Inflammatory macrophage treated with lipopolysaccharide for 4 hours (primary cell): Measurements from ENCODE around the gene SERPINA3.

Experiments used
- DNase-seq: peaks from one replicate; pipeline ENCODE4 v3.0.0-alpha.2; 2020

SERPINA3 gene

DNA sequence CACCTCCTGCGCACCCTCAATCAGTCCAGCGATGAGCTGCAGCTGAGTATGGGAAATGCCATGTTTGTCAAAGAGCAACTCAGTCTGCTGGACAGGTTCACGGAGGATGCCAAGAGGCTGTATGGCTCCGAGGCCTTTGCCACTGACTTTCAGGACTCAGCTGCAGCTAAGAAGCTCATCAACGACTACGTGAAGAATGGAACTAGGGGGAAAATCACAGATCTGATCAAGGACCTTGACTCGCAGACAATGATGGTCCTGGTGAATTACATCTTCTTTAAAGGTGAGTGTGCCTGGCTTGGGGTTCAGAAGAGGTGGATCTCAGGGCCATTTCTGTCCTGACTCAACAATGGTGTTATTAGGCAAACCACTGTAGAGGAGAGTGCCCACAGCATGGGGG lies 2.6 kb downstream of the SERPINA3 start:
- DNase-seq = no peak

DNA sequence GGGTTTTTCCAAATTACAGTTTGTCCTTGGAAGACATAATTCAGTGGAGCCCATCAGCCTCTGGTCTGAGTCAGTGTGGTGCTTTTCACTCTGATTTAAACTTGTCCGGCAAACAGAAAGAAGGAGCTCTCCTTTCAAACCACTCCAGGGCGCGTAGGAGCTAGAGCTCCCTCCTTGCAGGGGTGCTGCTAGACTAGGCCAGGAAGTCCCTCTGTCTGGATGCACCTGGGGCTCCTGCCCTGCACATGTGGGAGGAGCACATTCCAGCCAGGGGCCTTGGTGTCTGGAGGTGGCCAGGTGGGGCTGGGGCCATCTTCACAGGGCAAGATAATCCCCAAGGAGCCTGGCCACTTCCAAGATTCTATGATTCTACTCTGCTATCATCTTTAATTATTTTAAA lies 3.1 kb downstream of the SERPINA3 start:
- DNase-seq = no peak

DNA sequence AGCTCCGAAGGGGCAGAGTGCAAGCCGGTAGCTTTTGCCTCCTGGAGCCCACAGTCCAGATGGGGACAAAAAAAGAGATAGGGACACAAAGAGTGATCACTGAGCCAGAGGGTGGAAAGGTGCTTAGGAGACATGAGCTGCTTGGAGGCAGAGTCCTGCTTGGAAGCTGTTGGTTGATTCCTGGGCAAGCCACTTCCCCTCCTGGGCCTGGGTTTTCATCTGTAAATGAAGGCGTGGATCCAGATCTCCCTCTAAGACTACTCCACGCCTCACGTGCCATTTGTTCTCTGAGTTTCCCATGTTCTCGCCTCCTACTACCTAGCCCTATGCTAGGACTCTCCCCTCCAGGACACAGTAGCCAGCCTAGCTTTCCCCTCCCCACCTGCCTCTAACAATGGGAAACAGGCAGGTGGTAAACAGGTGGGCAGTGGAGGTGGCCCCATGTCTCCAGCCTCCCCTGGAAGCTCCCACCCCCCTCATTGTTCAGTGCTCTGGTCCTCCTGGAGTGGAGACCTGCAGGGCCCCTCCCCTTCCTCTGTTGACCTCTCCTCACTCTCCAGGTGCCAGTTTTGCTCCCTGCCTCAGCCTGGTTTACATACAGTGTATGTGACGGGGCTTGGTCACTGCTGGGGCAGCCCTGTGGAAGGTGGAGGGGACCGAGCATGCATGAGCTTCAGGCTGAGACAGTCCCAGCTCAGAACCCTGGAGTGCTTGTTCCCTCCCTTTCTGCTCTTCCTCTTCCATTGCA lies 3.8 kb downstream of the SERPINA3 start:
- DNase-seq = no peak

DNA sequence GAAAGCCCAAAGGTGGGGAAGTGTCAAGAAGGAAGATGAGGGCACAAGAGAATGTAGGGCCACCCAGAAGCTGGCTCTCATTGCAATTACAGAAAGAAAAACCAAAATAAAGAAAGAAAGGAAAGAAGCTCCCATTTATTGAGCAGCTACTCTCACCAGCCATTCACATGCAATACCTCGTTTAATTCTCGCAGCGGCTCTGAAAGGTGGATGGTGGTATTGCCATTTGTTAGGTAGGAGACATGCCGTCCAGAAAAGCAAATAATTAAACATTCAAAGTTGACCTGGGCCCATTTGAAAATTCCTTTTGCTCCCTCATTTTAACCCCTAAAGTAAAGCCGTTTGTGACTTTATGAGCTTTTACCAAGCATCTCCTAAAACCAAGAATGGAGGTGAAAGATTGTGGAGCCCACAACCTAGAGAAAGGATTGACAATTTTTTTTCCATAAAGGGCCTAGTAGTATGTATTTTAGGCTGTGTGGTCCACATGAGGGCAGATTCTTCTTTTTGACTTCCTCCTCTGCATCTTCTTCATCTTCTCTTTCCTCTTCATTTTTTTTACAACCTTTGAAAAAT lies 5.3 kb downstream of the SERPINA3 start:
- DNase-seq = no peak

DNA sequence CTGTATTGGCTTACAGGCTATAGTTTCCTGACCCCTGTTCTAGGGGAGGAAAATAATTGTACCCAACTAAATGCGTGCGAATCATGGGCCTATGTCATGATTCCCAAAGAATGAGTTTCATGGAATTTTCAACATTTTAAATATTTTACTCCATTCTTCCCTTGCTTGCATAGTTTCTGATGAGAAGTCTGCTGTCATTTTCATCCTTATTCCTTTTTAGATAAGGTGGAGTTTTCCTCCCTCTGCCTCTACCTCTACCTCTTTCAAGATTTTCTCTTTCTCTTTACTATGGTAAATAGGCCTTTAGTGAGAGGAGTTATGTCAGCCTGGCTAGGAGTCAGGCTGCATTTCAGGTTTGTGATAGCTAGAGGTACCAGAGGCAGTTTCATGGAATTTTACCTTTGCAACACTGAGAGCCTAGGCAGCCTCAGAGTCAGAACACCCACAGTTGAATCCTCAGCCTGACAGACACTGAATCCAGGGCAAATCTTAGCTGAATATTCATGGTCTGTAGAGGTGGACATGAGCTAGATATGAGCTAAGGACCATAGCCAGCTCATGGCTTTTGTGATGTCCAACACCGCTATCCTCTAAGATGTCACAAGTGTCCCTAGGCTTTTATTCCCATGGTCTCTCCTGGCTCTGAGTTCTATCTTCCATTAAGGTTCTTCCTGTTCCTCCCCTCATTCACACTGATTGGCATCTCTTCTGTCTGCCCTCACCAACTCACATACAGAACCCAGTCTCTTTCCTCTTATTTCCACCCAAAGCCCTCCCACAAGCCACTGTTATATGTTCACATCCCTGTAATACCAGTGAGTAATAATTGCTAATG lies 6.0 kb downstream of the SERPINA3 start:
- DNase-seq = no peak

DNA sequence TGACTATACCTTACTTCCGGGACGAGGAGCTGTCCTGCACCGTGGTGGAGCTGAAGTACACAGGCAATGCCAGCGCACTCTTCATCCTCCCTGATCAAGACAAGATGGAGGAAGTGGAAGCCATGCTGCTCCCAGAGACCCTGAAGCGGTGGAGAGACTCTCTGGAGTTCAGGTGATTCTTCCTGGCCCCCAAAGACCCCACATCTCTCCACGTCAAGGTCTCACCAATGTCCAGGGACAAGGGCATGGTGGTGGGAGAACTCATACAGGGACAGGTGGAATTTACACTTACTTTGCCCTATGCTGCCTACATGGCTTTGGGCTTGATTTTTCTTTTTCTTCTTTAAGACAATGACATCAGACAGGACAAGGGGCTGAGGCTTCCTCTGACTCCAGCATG lies 7.1 kb downstream of the SERPINA3 start:
- DNase-seq = no peak

DNA sequence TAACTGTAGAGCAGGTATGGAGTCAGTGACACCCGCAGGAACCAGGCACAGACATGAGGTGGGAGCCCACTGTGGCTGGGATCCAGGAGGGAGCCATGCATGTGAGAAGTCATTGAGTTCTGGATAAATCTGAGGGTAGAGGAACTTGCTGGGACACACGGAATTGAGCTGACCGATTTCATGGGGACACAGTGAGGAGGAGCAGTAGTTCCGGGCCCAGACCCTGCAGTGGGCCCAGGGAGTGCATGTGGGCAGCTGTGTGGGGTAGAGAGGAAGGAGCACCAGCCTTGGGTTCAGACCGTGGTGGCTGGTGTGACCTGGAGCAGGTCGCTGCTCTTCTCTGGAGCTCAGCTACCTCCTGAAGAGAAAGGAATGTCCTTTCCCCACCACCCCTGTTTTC lies 8.4 kb downstream of the SERPINA3 start:
- DNase-seq = no peak

DNA sequence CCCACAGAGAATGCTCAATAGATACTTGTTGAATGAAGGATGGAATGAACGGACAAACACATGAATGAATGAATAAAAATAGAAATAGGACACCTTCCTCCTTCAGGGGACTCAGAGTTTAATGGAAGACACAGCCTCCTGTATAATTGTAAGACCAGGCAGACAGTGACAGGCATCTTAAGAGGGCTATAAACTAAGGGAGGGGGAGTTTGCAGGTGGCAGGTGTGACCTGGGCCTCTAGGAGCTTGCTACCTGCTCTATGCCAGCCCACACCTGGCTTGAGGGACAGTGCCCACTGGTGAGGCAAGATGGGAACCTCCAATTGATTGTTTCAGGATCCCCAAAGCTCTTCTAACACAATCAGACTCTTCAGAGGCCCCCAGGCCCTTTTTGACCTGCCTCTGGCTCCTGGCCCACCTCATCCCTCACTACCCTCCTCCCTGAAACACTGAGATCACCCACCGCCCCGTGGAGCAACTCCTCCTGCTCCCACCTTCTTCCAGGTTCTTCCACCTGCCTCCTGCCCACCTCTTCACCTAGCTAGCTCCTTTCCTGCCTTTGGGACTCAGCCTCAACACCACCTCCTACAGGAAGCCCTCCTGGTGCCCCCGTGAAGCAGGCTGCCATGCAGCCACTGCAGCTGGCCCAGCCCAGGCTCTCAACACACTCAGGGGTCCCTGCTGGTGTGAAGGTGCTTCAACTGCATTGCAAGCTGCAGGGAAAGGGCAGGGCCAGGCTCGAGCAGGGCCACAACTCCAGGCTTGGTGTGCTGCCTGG lies 9.4 kb downstream of the SERPINA3 start:
- DNase-seq = no peak

DNA sequence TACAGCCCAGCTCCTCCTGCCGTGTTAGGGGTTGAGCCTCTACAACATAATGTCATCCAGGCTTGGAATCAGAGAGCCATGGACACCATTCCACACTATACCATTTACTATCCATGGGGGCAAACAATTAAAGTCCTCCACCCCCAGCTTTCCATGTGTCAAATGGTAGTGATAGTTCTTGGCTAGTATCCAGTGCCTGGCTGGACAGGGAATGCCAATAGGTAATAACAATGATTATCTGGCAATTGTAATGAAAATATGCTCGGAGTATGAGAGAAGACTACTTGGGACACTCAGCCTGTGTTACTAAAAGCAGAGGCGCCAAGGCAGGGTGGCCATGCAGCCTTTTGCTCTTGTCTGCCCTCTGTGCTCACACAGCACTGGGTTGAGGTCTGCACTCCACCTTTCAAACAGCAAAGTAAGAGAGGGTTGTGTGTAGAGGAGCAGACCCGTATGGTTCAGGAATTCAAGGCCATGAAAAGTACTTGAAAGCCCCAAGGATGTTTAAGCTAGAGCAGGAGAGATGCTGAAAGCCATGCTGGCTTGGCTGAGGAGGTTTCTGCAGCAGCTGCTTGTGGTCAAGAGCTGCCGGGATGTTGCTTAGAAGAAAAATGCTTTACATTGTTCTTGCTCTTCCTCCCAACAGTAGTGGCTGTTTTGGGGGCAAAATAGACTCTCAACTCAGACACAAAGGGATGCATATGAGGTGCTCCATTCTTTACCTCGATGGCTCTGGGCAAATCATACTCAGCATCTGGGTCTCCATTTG lies 10.6 kb downstream of the SERPINA3 start:
- no peak for DNase-seq

DNA sequence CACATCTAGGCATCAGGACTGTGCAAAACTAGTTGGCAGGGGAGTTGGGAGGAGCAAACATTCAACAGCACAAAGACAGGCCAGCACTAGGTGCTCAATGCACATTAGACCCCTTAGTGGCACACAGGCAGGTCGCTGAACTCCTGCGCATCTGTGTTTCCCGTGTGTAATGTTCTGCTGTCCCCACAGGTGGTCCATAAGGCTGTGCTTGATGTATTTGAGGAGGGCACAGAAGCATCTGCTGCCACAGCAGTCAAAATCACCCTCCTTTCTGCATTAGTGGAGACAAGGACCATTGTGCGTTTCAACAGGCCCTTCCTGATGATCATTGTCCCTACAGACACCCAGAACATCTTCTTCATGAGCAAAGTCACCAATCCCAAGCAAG lies 11.2 kb downstream of the SERPINA3 start:
- no peak for DNase-seq

DNA sequence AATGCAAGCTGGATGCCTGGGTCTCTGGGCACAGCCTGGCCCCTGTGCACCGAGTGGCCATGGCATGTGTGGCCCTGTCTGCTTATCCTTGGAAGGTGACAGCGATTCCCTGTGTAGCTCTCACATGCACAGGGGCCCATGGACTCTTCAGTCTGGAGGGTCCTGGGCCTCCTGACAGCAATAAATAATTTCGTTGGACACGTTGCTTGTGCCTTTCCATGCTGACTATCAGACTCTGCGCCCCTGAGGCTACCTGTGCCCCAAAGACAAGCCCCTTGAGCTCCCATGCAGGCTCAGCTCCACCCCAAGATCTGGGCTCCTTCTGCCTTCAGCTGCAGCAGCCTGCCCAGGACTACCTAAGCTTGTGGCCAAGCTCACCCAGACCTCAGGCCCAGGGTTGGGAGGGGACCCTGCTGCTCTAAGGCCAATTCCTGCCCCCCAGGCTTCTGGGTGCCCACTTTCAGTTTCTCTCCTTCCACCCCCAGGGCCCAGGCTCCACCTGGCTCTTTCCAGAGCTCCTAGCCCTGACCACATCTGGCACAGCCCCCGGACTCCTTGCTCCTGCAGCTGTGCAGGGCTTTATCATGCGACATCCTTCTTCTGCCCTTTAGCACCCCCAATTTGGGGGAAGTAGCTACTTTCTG lies 11.8 kb downstream of the SERPINA3 start:
- DNase-seq = no peak

DNA sequence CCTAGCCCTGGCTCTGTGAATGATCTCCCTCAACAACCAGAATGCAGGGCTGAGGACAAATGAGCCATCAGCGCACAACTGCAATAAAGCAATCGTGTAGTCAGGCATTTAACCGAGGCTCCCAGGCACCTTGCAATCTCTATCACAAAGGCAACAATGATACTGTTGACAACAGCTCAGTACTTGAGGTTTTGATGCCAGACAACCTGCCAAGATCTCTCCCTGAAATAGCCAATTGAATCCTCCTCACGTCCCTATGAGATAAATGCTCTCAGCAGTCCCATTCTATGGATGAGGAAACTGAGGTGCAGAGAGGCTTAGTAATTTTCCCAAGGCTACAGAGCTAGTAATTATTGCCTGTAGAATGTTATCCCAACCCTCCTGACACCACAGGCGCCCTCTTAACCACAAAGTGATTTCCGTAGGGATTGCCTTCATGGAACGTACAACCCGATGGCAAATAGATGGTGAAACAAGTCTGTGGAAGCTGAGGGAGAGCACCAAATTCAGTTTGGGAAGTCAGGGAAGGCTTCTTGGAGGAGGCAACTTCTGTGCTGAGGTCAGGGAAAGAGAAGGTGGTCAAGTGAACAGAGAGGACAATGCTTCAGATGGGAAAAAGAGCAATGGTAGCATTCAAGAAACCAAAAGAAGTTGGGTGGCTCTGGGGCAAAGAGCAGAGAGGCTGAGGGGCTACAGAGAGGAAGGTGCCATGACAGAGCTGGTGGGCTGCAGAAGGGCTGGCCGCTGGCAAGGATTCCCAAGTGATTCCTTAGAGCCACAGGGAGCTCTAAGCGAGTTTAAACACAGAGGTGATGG lies 12.6 kb downstream of the SERPINA3 start:
- no peak for DNase-seq

DNA sequence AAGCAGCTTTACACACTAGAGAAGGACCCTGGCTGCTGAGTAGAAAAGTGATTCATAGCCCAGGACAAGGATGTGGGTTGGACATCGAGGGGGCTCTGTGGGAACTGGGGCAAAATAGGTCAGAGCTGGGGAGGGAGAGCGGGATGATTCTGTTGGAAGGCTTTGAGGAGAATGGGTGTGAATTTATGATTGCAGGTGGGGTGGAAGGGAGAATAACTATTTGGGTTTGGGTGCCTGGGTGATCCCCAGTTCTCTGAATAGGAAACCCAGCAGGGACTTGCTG lies 13.1 kb downstream of the SERPINA3 start:
- DNase-seq = no peak

DNA sequence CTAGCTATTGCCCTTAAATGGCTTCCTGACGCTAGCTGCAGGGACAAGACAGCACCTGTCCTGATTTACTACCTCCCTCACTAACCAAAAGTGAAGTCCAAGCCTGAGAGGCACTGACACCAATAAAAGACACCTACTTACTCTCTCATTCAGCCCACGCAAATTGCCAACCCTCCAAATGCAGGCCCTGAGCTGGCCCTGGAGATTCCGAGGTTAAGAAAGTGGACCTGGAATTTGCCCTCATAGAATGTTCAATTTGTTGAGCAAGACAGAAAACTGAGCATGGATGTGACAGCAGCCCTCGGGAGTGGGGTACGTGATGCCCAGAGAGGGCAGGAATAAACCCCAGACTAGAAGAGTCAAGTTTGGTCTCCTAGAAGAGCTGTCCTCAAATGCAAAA lies 16.4 kb downstream of the SERPINA3 start:
- no peak for DNase-seq

DNA sequence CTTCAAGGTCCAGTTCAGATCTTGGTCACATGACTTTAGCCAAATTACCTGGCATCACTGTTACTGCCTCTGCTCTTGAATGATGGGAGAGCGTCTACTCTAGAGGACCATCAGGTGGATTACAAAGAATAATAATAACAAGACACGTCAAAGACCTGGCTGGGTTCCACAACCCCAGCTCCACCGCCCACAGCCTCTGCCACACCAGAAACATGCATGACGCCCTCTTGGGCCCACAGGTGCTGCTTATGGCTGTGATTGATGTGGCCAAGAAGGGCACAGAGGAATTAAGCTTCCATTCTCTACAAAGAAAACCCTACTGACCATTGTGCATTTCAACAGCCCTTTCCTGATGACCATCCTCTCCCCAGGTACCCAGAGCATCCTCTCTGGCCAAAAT lies 18.2 kb downstream of the SERPINA3 start:
- no peak for DNase-seq

DNA sequence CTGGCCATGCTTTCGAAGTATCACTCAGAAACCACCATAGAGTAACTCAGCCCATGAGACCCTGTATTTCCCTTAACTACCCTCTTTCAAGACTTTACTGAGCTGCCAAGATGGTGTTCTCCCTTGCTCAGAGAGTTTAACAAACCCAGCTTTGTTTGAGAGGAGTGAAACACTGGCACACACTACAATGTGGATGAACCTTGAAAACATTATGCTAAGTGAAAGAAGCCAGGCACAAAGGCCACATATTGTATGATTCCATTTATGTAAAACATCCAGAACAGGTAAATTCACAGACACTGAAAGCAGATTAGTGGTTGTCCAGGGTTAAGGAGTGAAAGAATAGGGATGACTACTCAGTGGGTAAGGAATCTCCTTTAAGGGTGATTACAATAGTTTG lies 18.9 kb downstream of the SERPINA3 start:
- DNase-seq = no peak

DNA sequence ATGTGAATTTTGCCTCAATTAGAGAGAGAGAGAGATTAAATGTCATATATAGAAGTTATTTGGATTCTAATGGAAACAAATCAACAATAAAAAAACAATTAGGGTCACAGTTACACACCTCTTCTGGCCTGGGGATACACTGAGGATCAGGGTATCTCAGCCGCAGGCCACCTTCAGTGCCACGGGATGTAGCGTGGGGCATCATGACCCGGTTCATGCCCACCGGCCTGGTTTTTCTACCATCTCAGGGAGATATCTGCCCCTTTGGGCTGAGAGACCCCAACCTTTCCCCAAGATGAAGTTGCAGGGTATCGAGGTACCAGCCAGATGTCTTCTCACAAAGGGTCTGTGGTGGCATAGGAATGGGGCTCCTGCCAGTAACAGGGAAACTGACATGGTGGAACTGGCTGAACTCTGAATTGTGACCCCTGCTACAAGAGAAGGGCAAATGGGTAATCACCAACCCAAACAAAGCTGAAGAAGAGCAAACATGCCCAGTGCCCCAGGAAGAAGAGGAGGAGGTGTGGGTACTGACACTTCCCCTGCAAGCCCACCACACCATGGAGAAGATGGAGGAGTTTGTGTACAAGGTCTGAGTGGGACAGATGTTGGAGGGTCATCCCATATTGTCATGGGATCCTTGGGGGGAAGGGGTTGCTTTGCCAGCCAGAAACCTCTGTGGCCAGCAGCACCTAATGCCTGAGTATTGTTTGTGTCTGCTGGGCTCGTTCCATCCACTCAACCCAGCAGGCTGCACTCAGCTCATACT lies 19.5 kb downstream of the SERPINA3 start:
- no peak for DNase-seq

DNA sequence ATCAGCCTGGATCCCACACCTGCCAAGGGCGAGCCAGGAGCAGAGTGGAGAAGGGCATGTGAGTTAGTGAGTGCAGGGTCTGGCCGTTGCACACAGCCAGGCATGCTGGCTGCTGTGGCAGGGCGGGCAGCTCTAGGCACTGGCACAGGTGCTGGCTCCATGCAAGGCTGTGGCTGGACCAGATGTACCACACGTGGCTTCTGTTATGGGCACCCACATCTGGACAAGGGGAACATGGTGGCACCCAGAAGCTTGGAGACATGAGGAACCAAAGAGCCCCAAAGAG lies 20.1 kb downstream of the SERPINA3 start:
- no peak for DNase-seq

DNA sequence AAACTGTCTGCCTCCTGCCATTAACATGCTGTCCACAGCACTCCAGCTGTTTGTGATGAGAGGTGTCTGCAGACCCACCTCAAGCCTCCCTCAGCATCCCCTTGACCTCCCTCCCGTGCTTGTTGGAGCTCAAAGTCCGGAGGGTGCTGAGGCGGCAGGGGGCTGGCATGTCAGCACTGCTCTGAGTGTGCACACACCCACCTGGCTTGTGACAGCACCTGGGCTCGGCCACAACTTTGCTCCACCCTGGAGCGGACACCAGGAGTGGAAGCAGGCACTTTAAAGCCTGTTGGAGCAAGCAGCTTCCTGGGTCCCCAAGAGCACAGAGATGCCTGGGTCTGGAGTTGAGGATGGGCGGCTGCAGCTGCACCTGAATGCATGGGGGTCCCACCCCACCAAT lies 20.9 kb downstream of the SERPINA3 start:
- no peak for DNase-seq

DNA sequence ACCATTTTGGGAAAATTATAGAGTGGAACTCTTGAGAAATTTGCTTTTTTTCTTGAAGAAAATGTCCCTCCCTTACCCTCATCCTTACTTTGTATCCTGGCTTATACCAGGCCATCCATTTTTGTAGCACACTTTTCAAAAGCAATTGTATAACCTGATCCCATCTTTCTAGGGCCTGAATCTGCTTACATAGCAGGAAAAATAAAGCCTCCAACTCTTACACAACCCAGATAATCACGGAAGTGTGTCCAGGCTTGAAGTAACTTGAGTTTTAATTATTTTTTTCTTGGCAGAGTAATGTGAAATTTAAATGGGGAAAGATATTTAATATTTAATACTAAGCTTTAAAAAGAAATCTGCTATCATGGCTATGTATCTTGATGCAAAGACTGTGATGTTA lies 23.0 kb downstream of the SERPINA3 start:
- no peak for DNase-seq
